Measurements from ENCODE around the gene PKIG. TPM values are rescaled to one million over a fixed set of nuclear protein-coding genes. Genes with fewer than 3 reads are reported as not detected.

Gene PKIG
- total and polyA plus RNA-seq, 2 of the 8 experiments (the other 6 are each of a cell fraction or from before 2014, with no cell fraction given), result 26.7 to 34.3 TPM

DNA sequence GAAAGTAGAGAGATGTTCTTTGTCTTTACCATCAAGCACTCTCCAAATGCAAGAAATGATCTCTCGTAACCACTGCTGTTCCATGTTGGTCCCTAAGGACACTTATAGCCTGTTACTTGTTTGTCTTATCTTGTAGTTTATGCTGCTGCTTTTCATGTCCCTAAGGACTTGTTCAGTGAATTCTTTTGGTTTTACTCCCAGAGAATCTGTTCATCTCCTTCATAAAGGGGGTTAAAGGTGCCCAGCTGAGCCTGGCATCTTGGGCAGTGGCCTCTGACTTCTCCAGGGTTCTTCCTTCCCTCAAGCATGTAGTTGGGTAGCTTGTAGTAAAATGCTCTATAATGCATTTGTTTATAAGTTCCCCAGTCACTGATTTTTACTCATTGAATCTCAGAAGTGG is 864 bp upstream of the PKIG start:
- Histone ChIP-seq H2BK12ac (ENCODE audit: low read depth, low read length) (no peak overlapping the region), H3K79me1 (ENCODE audit: low read depth, low read length) (peaks cover 2% of the 10 kb centered on the region; the same call in 1 of the 2 replicates), H3K56ac (replicated peaks; ENCODE audit: insufficient read length, low read depth, low read length) (no peak overlapping the region), H2AFZ (ENCODE audit: low read length) (no peak overlapping the region), H3K4me1 (replicated peaks in 1 of 4; ENCODE audit: control insufficient read depth in 3 of 4, insufficient read depth in 4 of 4, low read length in 3 of 4) (peaks cover 7 to 17% (median 11%) of the 10 kb centered on the region in 4 experiments; a peak in 6 of 7 replicates), H3K27ac (ENCODE audit: low read depth, low read length) (no peak overlapping the region), H3K4ac (replicated peaks; ENCODE audit: insufficient read length, low read depth, low read length) (no peak overlapping the region), H3K23ac (ENCODE audit: insufficient read length) (no peak overlapping the region), H4K20me1 (replicated peaks in 1 of 2; ENCODE audit: control insufficient read depth in 1 of 2, insufficient read depth in 2 of 2, low read length in 2 of 2) (peaks cover 0 to 1% of the 10 kb centered on the region in 2 experiments), H2BK120ac (replicated peaks; ENCODE audit: low read depth, low read length) (no peak overlapping the region), H3K4me3 (ENCODE audit: extremely low read depth in 1 of 4, insufficient read depth in 2 of 4, low read depth in 3 of 4, low read length in 4 of 4) (no peak overlapping the region), H3K18ac (ENCODE audit: extremely low read depth, low read length) (no peak overlapping the region), H2BK15ac (ENCODE audit: low read length) (no peak overlapping the region), H3K9ac (replicated peaks in 1 of 4; ENCODE audit: extremely low read depth in 1 of 4, low read depth in 3 of 4, low read length in 3 of 4) (no peak overlapping the region), H4K5ac (ENCODE audit: insufficient read length, low read depth, low read length) (no peak overlapping the region), H3K79me2 (ENCODE audit: control insufficient read depth in 1 of 2, insufficient read depth in 2 of 2, low read length in 2 of 2) (no peaks in the 10 kb centered on the region), H3K23me2 (ENCODE audit: low read depth, low read length) (no peaks in the 10 kb centered on the region), H2AK5ac (ENCODE audit: low read depth, low read length) (no peak overlapping the region), H3K36me3 (ENCODE audit: control insufficient read depth in 2 of 4, insufficient read depth in 4 of 4, low read length in 3 of 4) (no peaks in the 10 kb centered on the region), H2BK5ac (ENCODE audit: low read depth, low read length) (no peak overlapping the region), H4K8ac (ENCODE audit: extremely low read depth, insufficient read depth, low read length) (no peak overlapping the region), H3K4me2 (ENCODE audit: insufficient read depth in 1 of 2, low read depth in 2 of 2, low read length in 2 of 2) (no peak overlapping the region), H4K91ac (replicated peaks; ENCODE audit: insufficient read length, low read length) (no peak overlapping the region), H3K14ac (ENCODE audit: insufficient read length) (no peak overlapping the region), H3K27me3 (replicated peaks in 1 of 4; ENCODE audit: control insufficient read depth in 3 of 4, extremely low read depth in 1 of 4, insufficient read depth in 3 of 4, low read length in 3 of 4) (no peaks in the 10 kb centered on the region), H3K9me3 (ENCODE audit: insufficient read depth in 2 of 2, low read depth in 1 of 2, low read length in 1 of 2) (no peaks in the 10 kb centered on the region), H2BK20ac (ENCODE audit: low read length) (no peak overlapping the region)
- ChIA-PET POLR2A (ENCODE audit: partially characterized antibody) (no interaction called here), CTCF (ENCODE audit: partially characterized antibody) (interaction anchor here (1.0 to 3.0 kb wide), 4 partner anchors 8 to 132 kb away, joined by 3 to 11 read pairs (median 4); no protein-coding TSS in a partner anchor)
- DNase-seq (ENCODE audit: low read depth in 1 of 2, low spot score in 2 of 2) (no peak), FAIRE-seq (no peak)
- WGBS, 2 experiments (ENCODE audit: extremely low coverage in 1 of 2, insufficient coverage in 1 of 2, insufficient read length in 1 of 2, insufficient replicate concordance in 2 of 2, low coverage in 1 of 2, low lambda C conversion rate in 2 of 2, missing lambda C conversion rate in 1 of 2), result 95% methylated on average over 1 of the region's 1 CpG; no CpG with 5 or more reads in 1 of the 2 experiments
- TF ChIP-seq POLR2AphosphoS5 (IDR thresholded peaks at IDR 0.05; ENCODE audit: low read depth, low read length) (no peak), JUN (IDR thresholded peaks at IDR 0.05; ENCODE audit: low read depth, low read length) (no peak), RAD21 (IDR thresholded peaks at IDR 0.05 in 1 of 2, conservative IDR thresholded peaks at IDR 0.05 in 1 of 2; ENCODE audit: low read depth in 2 of 2, low read length in 2 of 2) (no peak), GTF2F1 (IDR thresholded peaks at IDR 0.05; ENCODE audit: borderline replicate concordance, low read depth, low read length) (no peak), HDAC6 (IDR thresholded peaks at IDR 0.05; ENCODE audit: low read depth, low read length) (no peak), GABPA (IDR thresholded peaks at IDR 0.05; ENCODE audit: borderline replicate concordance, insufficient read depth, low read length) (no peak), HDAC2 (IDR thresholded peaks at IDR 0.05; ENCODE audit: borderline replicate concordance in 1 of 2, low read depth in 2 of 2, low read length in 2 of 2) (no peak), CTBP2 (IDR thresholded peaks at IDR 0.05; ENCODE audit: borderline replicate concordance, insufficient read depth, insufficient read length, low read length) (no peak), JUND (IDR thresholded peaks at IDR 0.05; ENCODE audit: low read length) (no peak)
- TF ChIP-seq, protein P1, sequence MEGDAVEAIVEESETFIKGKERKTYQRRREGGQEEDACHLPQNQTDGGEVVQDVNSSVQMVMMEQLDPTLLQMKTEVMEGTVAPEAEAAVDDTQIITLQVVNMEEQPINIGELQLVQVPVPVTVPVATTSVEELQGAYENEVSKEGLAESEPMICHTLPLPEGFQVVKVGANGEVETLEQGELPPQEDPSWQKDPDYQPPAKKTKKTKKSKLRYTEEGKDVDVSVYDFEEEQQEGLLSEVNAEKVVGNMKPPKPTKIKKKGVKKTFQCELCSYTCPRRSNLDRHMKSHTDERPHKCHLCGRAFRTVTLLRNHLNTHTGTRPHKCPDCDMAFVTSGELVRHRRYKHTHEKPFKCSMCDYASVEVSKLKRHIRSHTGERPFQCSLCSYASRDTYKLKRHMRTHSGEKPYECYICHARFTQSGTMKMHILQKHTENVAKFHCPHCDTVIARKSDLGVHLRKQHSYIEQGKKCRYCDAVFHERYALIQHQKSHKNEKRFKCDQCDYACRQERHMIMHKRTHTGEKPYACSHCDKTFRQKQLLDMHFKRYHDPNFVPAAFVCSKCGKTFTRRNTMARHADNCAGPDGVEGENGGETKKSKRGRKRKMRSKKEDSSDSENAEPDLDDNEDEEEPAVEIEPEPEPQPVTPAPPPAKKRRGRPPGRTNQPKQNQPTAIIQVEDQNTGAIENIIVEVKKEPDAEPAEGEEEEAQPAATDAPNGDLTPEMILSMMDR (IDR thresholded peaks at IDR 0.05; ENCODE audit: control extremely low read depth in 1 of 3, insufficient read depth in 1 of 3, low read depth in 1 of 3, low read length in 3 of 3), result no peak
